Kidney capillary endothelial cell (primary cell): ENCODE measurements around the gene BCAS4.

Experiments
- DNase-seq: peaks from one replicate; pipeline ENCODE4 v3.0.0-alpha.2; 2018; ENCODE audit warnings: low spot score

BCAS4 gene

DNA sequence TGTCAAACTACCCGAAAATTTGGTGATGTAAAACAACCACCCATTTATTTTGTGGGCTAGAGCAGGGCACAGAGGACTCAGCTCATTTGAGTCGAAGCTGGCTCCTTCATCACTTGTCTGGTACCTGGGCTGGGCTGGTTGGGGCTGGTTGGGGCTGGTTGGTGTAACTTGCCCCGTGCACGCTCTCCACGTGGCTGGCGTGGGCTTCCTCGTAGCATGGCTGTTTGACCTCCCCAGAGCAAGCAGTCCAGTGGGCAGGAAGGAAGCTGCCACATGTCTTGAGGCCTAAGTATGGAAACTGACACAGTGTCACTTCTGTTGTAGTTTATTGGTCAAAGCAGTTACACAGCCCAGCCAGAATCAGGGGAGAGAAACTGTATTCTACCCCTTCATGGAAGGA is 27.1 kb downstream of the BCAS4 start:
- no peak for DNase-seq

GRCh38 chr20:50823319-50823718 is 28.5 kb downstream of the BCAS4 start:
- DNase-seq = no peak

GRCh38 chr20:50824137-50824536 is 29.3 kb downstream of the BCAS4 start:
- DNase-seq = no peak

DNA sequence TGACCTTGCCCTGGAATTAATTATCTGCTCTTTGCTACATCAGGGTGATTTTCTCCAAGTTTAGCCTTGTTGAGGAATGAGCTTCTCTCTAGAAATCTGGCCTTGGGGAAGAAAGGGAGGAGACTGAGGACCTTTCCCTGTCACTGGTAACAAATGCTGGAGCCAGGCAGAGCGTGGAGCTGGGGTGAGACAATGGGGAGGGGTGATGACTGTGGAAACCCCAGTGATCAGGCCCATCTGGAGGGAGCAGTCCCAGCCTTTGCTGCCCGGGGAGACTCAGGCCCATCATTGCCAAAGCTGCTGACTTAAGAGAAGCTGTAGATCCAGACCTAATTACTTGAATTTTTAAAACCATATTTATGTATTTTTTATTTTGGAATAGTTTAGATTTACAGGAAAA is 31.3 kb downstream of the BCAS4 start:
- no peak for DNase-seq

DNA sequence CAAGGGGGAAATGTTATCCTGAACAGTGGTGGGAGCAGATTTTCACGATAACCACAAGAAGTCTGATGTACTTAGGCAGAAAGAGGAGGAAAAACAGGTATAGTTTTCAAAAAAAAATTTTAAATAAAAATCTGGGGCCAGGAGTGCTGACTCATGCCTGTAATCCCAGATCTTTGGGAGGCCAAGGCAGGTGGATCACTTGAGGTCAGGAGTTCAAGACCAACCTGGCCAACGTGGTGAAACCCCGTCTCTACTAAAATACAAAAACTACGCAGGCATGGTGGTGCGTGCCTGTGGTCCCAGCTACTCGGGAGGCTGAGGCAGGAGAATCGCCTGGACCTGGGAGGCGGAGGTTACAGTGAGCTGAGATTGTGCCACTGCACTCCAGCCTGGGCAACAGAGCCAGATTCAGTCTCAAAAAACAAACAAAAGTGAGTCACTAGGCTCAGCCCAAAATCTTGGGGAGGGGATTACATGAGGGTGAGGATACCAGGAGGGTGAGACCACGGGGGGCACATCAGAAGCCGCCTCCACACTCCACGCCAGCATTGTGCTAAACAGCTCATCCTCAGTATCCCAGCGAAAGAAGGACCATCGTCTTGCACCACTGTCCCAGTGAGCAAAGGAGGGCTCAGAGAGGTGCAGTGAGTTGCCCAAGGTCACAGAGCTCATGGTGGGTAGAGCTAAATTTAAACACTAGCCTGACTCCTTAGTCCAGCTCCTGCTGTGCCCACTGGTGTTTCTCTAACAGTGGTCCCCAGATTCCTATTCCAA is 33.7 kb downstream of the BCAS4 start:
- no peak for DNase-seq

DNA sequence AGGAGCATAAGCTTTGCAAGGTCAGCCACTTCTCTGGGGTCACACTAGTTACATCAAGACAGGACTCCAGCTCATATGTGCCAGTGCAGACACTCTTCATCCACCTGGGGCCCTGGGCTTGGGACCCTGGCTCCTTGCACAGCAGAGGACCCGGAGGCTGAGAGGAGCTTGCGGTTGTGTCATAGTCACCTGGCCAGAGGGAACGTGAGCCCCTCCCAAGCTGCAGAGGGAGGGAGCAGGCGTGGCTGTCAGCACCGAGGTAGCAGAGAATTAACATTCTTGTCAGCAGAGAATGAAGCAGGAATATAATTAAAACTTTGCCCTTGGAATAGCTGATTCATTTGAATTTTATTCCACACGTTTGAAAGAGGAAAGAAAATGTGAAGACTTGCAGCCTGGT is 36.8 kb downstream of the BCAS4 start:
- no peak for DNase-seq

- no peak for DNase-seq
Measured at GRCh38 chr20:50834599-50835005, 39.7 kb downstream of the BCAS4 start.

- no peak for DNase-seq
Measured at GRCh38 chr20:50837532-50838321, 42.9 kb downstream of the BCAS4 start.

DNA sequence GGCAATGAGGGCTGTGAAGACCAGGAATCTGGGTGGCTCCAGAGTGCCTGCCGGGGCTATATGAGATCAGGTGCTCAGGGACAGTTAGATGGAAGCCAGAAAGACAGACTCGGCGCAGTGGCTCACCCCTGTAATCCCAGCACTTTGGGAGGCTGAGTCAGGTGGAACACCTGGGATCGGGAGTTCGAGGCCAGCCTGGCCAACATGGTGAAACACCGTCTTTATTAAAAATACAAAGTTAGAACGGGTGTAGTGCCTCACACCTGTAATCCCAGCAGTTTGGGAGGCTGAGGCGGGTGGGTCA is 43.4 kb downstream of the BCAS4 start:
- DNase-seq = no peak

DNA sequence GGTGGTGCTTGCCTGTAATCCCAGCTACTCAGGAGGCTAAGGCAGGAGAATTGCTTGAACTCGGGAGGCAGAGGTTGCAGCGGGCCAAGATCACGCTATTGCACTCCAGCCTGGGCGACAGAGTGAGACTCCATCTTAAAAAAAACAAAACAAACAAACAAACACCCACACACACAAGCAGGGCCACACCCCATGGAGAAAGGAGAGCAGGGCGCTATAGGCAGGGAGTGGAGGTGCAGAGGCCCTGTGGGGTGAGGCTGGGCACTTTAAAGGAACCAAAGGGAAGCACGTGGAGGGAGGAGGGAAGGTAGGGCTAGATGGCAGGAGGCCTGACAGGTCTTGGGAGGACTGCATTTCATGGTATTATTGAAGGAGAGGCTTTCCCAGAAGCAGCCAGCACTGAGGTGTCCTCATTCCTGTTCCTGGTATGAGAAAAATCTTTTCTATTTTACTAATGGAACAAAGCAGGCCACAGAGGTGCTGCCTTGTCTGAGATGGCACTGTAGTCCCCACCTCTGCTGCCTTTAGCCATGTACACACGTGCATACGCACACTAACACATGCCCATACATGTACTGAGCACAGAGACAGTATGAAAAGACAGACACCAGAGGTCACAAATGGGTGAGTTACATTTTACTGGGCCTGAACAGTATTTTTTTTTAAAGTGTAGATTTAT is 44.0 kb downstream of the BCAS4 start:
- DNase-seq = no peak

DNA sequence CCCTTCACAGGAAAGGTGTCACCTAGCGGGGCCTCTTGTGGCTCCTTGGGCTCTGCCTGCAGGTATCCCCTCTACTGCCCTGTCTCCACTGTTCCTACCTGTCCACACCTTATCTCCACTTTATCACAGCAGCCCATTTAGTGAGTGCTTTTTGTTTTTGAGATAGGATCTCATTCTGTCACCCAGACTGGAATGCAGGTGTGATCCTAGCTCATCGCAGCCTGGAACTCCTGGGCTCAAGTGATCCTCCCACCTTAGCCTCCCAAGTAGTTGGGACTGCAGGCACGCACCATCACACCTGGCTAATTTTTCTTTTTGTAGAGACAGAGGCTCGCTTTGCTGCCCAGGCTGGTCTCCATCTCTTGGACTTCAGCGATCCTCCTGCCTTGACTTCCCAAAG is 48.0 kb downstream of the BCAS4 start:
- DNase-seq = no peak

DNA sequence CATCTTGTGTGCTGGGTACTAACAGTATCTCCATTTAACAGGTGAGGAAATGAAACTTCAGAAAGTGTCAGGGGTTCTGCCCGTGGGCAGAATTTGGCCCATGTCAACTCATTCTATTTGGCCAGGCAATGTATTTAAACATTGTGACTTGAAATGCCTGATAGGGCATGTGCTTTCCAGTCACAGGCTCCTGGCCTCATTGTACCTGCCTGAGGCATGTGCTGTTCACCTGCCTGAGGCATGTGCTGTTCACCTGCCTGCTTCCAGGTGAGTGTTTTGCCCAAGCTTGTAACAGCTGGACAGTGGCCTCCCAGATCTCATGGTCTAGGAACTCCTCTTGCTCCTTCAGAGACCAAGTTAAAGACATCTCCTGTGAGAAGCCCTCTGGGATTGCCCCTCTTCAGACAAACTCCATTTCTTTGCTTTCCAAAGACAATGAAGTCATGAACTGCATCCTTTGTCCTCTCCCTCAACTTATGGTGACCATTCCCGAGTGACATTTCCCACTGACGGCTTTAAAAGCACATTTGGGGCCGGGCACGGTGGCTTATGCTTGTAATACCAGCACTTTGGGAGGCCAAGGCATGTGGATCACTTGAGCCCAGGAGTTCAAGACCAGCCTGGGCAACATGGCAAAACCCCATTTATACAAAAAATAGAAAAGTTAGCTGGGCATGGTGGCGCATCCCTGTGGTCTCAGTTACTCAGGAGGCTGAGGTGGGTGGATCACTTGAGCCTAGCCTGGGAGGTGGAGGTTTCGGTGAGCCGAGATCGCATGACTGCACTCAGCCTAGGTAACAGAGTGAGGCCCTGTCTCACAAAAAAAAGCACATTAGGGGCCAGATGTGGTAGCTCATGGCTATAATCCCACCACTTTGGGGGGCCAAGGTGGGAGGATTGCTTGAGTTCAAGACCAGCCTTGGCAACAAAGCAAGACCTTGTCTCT is 48.7 kb downstream of the BCAS4 start:
- no peak for DNase-seq

DNA sequence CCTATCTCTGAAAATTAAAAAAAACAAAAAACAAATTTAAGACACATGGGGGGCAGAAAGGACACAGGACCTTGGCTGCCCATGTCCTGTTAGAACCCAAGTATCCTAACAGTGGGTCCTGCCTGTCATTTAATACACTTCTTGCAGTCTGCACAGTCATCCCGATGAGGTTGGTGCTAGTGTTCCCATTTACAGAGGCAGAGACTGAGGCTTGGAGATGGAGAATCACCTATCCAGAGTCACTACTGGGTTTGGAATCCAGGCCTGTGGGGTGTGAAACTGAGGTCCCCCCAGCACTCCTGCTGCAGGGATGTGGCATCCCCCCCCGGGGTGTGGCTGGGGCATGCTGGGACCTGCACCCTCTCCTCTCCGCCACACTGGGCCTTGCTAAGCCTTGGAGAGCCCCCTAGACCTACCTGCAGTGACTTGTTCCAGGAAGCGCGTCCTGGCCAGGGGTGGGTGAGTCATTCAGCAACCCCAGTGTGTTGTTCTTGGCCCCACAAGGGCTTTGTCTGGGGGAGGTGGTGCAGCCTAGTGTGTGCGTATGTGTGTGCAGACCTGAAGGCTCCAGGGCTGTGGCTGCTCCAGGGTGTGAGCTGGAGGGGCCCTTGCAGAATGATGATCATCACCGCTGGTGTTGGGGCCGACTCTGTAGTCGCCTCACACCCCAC is 49.7 kb downstream of the BCAS4 start:
- DNase-seq = no peak

DNA sequence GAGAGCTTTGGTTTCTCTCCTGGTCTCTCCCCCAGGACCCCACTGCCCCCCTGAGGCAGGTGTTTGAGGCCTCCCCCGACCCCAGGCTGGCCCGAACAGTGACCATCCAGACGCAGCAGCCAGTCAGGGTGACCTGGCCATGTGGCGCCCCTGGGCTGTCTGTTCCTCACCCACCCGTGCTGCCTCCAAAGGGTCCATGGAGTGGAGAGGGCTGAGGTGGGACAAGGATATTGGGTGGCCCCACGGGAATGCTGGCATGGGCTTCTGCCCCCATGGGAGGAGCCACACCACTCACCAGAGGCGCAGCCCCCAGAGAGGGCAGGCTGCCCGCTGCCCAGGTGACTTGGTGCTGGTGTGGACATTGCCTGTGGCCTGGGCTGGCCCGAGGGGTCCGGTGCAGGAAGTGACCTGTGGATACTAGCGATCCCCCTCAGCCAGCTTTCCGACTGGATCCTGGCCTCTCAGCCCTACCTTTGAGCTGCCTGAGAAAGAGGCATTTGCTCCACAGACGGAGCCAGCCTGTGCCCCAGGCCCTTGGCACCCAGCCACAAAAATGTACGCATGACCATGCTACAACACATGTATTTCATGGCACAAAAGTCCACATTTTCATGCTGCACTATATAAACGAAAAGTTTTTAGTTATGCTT is 50.8 kb downstream of the BCAS4 start:
- DNase-seq = no peak

- no peak for DNase-seq
Measured at GRCh38 chr20:50848341-50848808, 53.5 kb downstream of the BCAS4 start.

DNA sequence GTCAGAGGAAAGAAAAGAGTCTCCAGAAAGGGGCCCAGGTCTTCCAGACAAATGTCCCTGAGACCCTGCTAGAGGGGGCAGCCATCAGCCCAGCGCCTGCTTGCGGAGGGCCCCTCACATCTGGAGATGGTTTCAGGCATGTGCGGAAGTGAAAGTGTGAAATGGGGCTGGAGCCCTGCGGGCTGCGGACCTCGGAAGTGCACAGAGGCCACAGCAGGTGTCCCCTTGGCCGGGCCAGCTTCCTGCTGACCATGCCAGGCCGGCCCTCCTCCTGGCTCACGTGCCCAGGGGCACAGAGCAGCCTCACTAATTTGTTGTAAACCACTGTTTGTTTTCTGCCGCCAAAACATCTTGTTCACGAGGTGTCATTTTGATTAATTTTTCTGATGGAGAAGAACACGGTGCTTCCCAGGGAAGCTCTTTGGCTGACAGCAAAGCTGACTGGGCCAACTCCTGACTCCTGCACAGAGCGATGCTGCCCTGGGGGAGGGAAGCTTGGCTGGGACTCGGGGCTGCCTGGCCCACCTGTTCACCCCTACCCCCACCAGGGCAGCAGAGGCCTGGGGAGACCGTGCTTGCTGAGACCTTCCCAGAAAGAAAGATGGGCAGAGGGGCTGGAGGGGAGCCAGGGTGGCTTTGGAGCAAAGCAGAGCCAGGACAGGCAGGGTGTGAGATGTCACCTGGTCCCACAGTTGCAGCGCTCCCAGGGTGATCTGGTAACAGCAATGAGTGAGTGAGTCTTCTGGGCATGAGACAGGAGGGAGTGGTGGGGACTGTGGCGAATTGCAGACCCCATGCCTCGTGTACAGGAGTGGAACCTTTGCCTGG is 54.2 kb downstream of the BCAS4 start:
- DNase-seq = no peak

DNA sequence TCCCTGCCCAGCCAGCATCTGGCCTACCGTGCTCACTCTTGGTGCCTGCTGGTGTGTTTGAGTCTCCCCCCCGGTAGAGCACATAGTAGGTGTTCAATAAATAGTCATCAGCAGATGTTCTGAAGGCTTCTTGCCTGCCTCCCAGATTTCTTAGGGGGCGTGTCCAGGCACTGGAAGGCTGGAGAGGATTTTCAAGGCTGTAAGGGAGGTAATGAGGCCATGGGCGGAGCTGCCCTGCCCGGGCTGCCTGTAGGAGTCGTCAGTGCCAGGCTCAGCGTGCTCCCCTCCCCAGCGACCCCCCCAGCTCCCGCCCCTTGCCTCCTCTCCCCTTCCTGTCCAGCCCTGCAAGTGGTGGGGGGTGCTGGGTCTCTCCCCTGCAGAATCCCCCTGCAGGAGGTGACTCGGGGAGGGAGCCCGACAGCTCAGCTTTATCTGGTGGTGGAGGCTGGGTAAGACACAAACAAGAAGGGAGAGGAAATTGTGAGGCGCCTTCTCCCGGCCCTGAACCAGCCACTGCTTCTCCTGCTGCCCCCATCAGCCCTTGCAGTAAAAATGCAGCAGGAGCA is 55.9 kb downstream of the BCAS4 start:
- DNase-seq = no peak

DNA sequence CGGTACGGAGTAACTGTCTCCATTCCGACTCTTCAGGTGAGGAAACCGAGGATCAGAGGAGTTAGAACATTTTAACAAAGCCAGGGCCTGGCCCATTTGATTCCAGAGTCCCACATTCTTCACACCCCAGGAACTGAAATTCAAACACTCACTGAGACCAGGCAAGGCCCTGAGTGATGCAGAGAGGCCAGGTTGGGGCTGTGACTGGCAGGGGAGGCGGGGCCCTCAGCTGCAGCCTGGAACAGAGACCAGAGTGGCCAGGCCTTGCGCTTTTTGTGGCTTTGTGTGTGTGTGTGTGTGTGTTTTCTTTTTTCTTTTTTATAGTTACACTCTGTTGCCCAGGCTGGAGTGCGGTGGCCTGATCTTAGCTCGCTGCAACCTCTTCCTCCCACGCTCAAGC is 57.2 kb downstream of the BCAS4 start:
- DNase-seq = no peak

GRCh38 chr20:50854506-50855249 is 59.8 kb downstream of the BCAS4 start:
- DNase-seq = no peak
